Measurements from ENCODE around the gene FGA.

The FGA gene

GRCh38 chr4:154590329-154591006 lies at the start of gene FGA:
TSS of gene FGA (minus strand) at chr4:154590742. CDS start at chr4:154590687, 55 bp downstream.
- H3K4me3 ChIP-seq (ENCODE audit: low read depth, low read length), result no peak within 1 kb of the TSS
- TF ChIP-seq CTCF (IDR thresholded peaks at IDR 0.05; ENCODE audit: low read depth, low read length), result no peak

GRCh38 chr4:154634058-154634457 lies 43.5 kb upstream of the FGA start:
- TF ChIP-seq CTCF (IDR thresholded peaks at IDR 0.05; ENCODE audit: low read depth, low read length), result no peak
- no peak overlapping the region for H3K4me3 ChIP-seq (ENCODE audit: low read depth, low read length)

GRCh38 chr4:154631828-154632227 lies 41.3 kb upstream of the FGA start:
- H3K4me3 ChIP-seq (ENCODE audit: low read depth, low read length), result no peak overlapping the region
- no peak for TF ChIP-seq CTCF (IDR thresholded peaks at IDR 0.05; ENCODE audit: low read depth, low read length)

GRCh38 chr4:154630324-154630723 lies 39.8 kb upstream of the FGA start:
- TF ChIP-seq CTCF (IDR thresholded peaks at IDR 0.05; ENCODE audit: low read depth, low read length), result no peak
- no peak overlapping the region for H3K4me3 ChIP-seq (ENCODE audit: low read depth, low read length)

GRCh38 chr4:154626793-154627484 lies 36.4 kb upstream of the FGA start:
- H3K4me3 ChIP-seq (ENCODE audit: low read depth, low read length), result no peak overlapping the region
- TF ChIP-seq CTCF (IDR thresholded peaks at IDR 0.05; ENCODE audit: low read depth, low read length), result no peak

GRCh38 chr4:154625971-154626370 lies 35.4 kb upstream of the FGA start:
- H3K4me3 ChIP-seq (ENCODE audit: low read depth, low read length), result no peak overlapping the region
- TF ChIP-seq CTCF (IDR thresholded peaks at IDR 0.05; ENCODE audit: low read depth, low read length), result no peak

- TF ChIP-seq CTCF (IDR thresholded peaks at IDR 0.05; ENCODE audit: low read depth, low read length), result no peak
- H3K4me3 ChIP-seq (ENCODE audit: low read depth, low read length), result no peak overlapping the region
These were observed 33.5 kb upstream of the FGA start for GRCh38 chr4:154623995-154624394.

Data from WI38 (cell line).